Transverse colon (tissue), 4 donors: Measurements from ENCODE around the gene SP1. TPM values are rescaled to one million over a fixed set of nuclear protein-coding genes. Genes with fewer than 3 reads are reported as not detected.

Experiments used
- DNase-seq: peaks from one replicate; pipeline ENCODE4 v3.0.0-alpha.2; 2019
- H3K27ac ChIP-seq, 4 donors: fragments of 200-600 bp; sonication (generic); 2 replicates each; pipeline ENCODE4 v1.5.1; 2016 to 2018; ENCODE audit warnings: inconsistent platforms in 4 of 4
- H3K27me3 ChIP-seq: fragments of 200-600 bp; sonication (generic); 2 replicates; pipeline ENCODE4 v1.5.1; 2017; ENCODE audit warnings: inconsistent platforms
- H3K36me3 ChIP-seq, 4 donors: fragments of 200-600 bp; sonication (generic); 2 replicates each; pipeline ENCODE4 v1.5.1; 2017 to 2019; ENCODE audit warnings: inconsistent platforms in 4 of 4
- H3K4me1 ChIP-seq, 4 donors: fragments of 200-600 bp; sonication (generic); 2 replicates each; pipeline ENCODE4 v1.5.1; 2017 to 2020; ENCODE audit warnings: inconsistent platforms in 4 of 4
- H3K4me3 ChIP-seq, 4 donors: fragments of 200-600 bp; sonication (generic); 1 replicate in 1 of 4; 2 replicates in 3 of 4; pipeline versions ENCODE4 v1.5.1 to v1.6.1; 2017 to 2019; ENCODE audit warnings: inconsistent platforms in 4 of 4
- H3K9me3 ChIP-seq, 2 donors: fragments of 200-600 bp; sonication (generic); 2 replicates each; pipeline ENCODE4 v1.5.1; 2017 to 2019; ENCODE audit warnings: inconsistent platforms in 2 of 2
- CTCF ChIP-seq, 5 experiments: fragments of 200-600 bp in 3 of 5; fragments of 450-650 bp in 2 of 5; sonication (generic) in 3 of 5; IDR thresholded peaks; 1 replicate in 2 of 5; 2 replicates in 3 of 5; pipeline ENCODE4 v1.5.1; 2016 to 2017; ENCODE audit warnings: antibody characterized with exemption in 5 of 5, inconsistent platforms in 3 of 5, mild to moderate bottlenecking in 2 of 5, moderate library complexity in 1 of 5
- EP300 ChIP-seq: sonication (generic); formaldehyde crosslinking; IDR thresholded peaks from one replicate; pipeline ENCODE4 v1.6.1; 2017; ENCODE audit warnings: antibody characterized with exemption, low read depth
- POLR2A ChIP-seq: fragments of 450-650 bp; IDR thresholded peaks from one replicate; pipeline ENCODE4 v1.6.1; 2016; ENCODE audit warnings: antibody characterized with exemption, mild to moderate bottlenecking, moderate library complexity
- POLR2AphosphoS5 ChIP-seq, 3 donors: sonication (generic); formaldehyde crosslinking; IDR thresholded peaks; one replicate each; pipeline ENCODE4 v1.6.1; 2016; ENCODE audit warnings: antibody characterized with exemption in 3 of 3
- WGBS, 2 donors: methylation state at CpG; one replicate each; pipeline ENCODE4 v1.1.5; 2018; ENCODE audit warnings: low coverage in 1 of 2; 5-methylcytosine and 5-hydroxymethylcytosine counted together
- in situ Hi-C, 4 donors: fragments of 200-750 bp; cut with MboI; loops; one replicate each; pipeline versions ENCODE4 v1.15.0 to v1.15.1; 2017; ENCODE audit warnings: low sequenced_read_pairs in 3 of 4, low pct_ligation_motif_present in 1 of 4, low pct_unique_long_range_greater_than_20kb in 1 of 4
- intact Hi-C: fragments of 100-400 bp; cut with DNase I; formaldehyde crosslinking; loops from one replicate; pipeline ENCODE4 v1.15.1; 2023; ENCODE audit warnings: low total_unique reads
- total RNA-seq, 4 donors: library from RNA; depleted of rRNA; stranded (reverse); fragments of >200 nt; gene quantifications; one replicate each; pipeline ENCODE4 v1.1.0, GENCODE V29; 2016

Gene SP1
- total RNA-seq, 4 donors from 2014 or later, result 32.6 to 80.1 (median 67.1) TPM

GRCh38 chr12:53456654-53457366, 76.8 kb downstream of the SP1 start:
- TF ChIP-seq CTCF (IDR thresholded peaks at IDR 0.05), result no peak
- TF ChIP-seq EP300, result no peak
- TF ChIP-seq POLR2A, result no peak
- TF ChIP-seq POLR2AphosphoS5 (IDR thresholded peaks at IDR 0.05), result no peak
- 75 to 77% methylated on average over 5 to 6 of the region's 6 CpGs for WGBS, 2 donors
- peaks cover 9 to 19% (median 15%) of the 10 kb centered on the region in 4 donors for H3K4me1 ChIP-seq
- H3K27me3 ChIP-seq, result no peaks in the 10 kb centered on the region
- no peaks in the 10 kb centered on the region for H3K9me3 ChIP-seq
- DNase-seq, result no peak
- intact Hi-C loops, result no loop called here
- in situ Hi-C loops, result no loop called here
- H3K36me3 ChIP-seq, result peaks cover 0 to 82% (median 38%) of the 10 kb centered on the region in 4 donors
- no peak overlapping the region for H3K27ac ChIP-seq
- no peak overlapping the region for H3K4me3 ChIP-seq

GRCh38 chr12:53459097-53459496, 79.1 kb downstream of the SP1 start:
- Histone ChIP-seq H3K27me3 (no peaks in the 10 kb centered on the region), H3K27ac (no peak overlapping the region), H3K36me3 (peaks cover 0 to 100% (median 52%) of the 10 kb centered on the region in 4 donors), H3K9me3 (no peaks in the 10 kb centered on the region), H3K4me3 (no peak overlapping the region), H3K4me1 (peaks cover 2 to 7% (median 5%) of the 10 kb centered on the region in 4 donors)
- intact Hi-C loops, result no loop called here
- WGBS, 2 donors, result 73 to 78% methylated on average over 4 of the region's 4 CpGs
- TF ChIP-seq POLR2AphosphoS5 (IDR thresholded peaks at IDR 0.05) (no peak), POLR2A (no peak), EP300 (no peak), CTCF (IDR thresholded peaks at IDR 0.05) (no peak)
- in situ Hi-C loops, result no loop called here
- no peak for DNase-seq

- Histone ChIP-seq H3K4me3 (no peak overlapping the region), H3K9me3 (no peaks in the 10 kb centered on the region), H3K4me1 (peaks cover 0 to 3% (median 0%) of the 10 kb centered on the region in 4 donors), H3K36me3 (peaks cover 1 to 98% (median 52%) of the 10 kb centered on the region in 4 donors), H3K27ac (no peak overlapping the region), H3K27me3 (no peaks in the 10 kb centered on the region)
- TF ChIP-seq POLR2A (no peak), EP300 (no peak), CTCF (IDR thresholded peaks at IDR 0.05) (no peak), POLR2AphosphoS5 (IDR thresholded peaks at IDR 0.05) (no peak)
- 80 to 100% methylated on average over 1 to 3 of the region's 3 CpGs for WGBS, 2 donors
- no peak for DNase-seq
- intact Hi-C loops (no loop called here), in situ Hi-C loops (no loop called here)
Observed at GRCh38 chr12:53461059-53461458, 81.1 kb downstream of the SP1 start.

- intact Hi-C loops (no loop called here), in situ Hi-C loops (no loop called here)
- 86 to 90% methylated on average over 3 to 8 of the region's 8 CpGs for WGBS, 2 donors
- peaks cover 0 to 3% (median 0%) of the 10 kb centered on the region in 4 donors for H3K4me1 ChIP-seq
- H3K36me3 ChIP-seq, result peaks cover 1 to 98% (median 52%) of the 10 kb centered on the region in 4 donors
- no peak overlapping the region for H3K27ac ChIP-seq
- no peaks in the 10 kb centered on the region for H3K27me3 ChIP-seq
- TF ChIP-seq EP300 (no peak), POLR2AphosphoS5 (IDR thresholded peaks at IDR 0.05) (no peak), POLR2A (no peak), CTCF (IDR thresholded peaks at IDR 0.05) (no peak)
- DNase-seq, result no peak
- no peaks in the 10 kb centered on the region for H3K9me3 ChIP-seq
- no peak overlapping the region for H3K4me3 ChIP-seq
Observed at GRCh38 chr12:53461591-53461990, 81.6 kb downstream of the SP1 start.
